B cell (primary cell): ENCODE measurements around the gene JARID2. TPM values are rescaled to one million over a fixed set of nuclear protein-coding genes. Genes with fewer than 3 reads are reported as not detected.
A peak's percentile ranks its signal among the peaks of the same experiment; 100 is the strongest.

ENCODE experiments used
- ATAC-seq: fragments of 200-7000 bp; cut with Tn5 transposase; one replicate; pipeline ENCODE4 v1.10.0; 2021; ENCODE audit warnings: low read depth, mild to moderate bottlenecking, moderate number of reproducible peaks, moderate library complexity
- CTCF ChIA-PET: fragments of 350-600 bp; sonication (Branson Sonifier 250); formaldehyde crosslinking; loops from one replicate; lab custom pipeline; 2021; ENCODE audit warnings: antibody characterized with exemption, inconsistent platforms; lab: Charles Lee
- POLR2A ChIA-PET: fragments of 350-600 bp; sonication (Branson Sonifier 250); formaldehyde crosslinking; loops from one replicate; lab custom pipeline; 2021; ENCODE audit warnings: antibody characterized with exemption; lab: Charles Lee
- DNase-seq: peaks from one replicate; pipeline ENCODE4 v3.0.0; 2013
- H2AFZ ChIP-seq: 2 replicates; pipeline ENCODE4 v1.6.1; 2012; ENCODE audit warnings: mild to moderate bottlenecking, low read depth, low read length; ENCODE audit not compliant: insufficient read depth, poor library complexity, severe bottlenecking
- H3K27ac ChIP-seq, 2 donors: 1 replicate in 1 of 2; 2 replicates in 1 of 2; pipeline ENCODE4 v1.5.1; 2012 to 2013; ENCODE audit warnings: low read length in 2 of 2, mild to moderate bottlenecking in 2 of 2, moderate library complexity in 1 of 2
- H3K27me3 ChIP-seq, 4 experiments: fragments of 200-600 bp in 1 of 4; sonication (generic) in 1 of 4; replicated peaks in 1 of 4; 1 replicate in 2 of 4; 2 replicates in 2 of 4; pipeline versions ENCODE4 v1.6.1 to v1.7.0; 2013 to 2016; ENCODE audit warnings: low read length in 3 of 4, mild to moderate bottlenecking in 2 of 4, mixed read lengths in 1 of 4, moderate library complexity in 1 of 4; ENCODE audit not compliant: insufficient read depth in 4 of 4, control insufficient read depth in 3 of 4; ENCODE audit errors: control extremely low read depth in 1 of 4
- H3K36me3 ChIP-seq, 2 experiments: replicated peaks in 1 of 2; 1 replicate in 1 of 2; 2 replicates in 1 of 2; pipeline versions ENCODE4 v1.6.1 to v1.7.1; 2013; ENCODE audit warnings: low read length in 1 of 2; ENCODE audit not compliant: insufficient read depth in 2 of 2, control insufficient read depth in 1 of 2; ENCODE audit errors: control extremely low read depth in 1 of 2, extremely low read depth in 1 of 2
- H3K4me1 ChIP-seq, 2 donors: fragments of 200-600 bp in 1 of 2; sonication (generic) in 1 of 2; 1 replicate in 1 of 2; 2 replicates in 1 of 2; pipeline versions ENCODE4 v1.5.1 to v1.6.1; 2013 to 2017; ENCODE audit warnings: low read length in 2 of 2; ENCODE audit not compliant: control insufficient read depth in 2 of 2, insufficient read depth in 2 of 2
- H3K4me2 ChIP-seq: replicated peaks from 2 replicates; pipeline ENCODE3; 2012; ENCODE audit warnings: mild to moderate bottlenecking, low read depth, low read length; ENCODE audit not compliant: poor library complexity, severe bottlenecking
- H3K4me3 ChIP-seq, 5 experiments: fragments of 200-600 bp in 1 of 5; sonication (generic) in 1 of 5; 1 replicate in 3 of 5; 2 replicates in 2 of 5; pipeline versions ENCODE4 v1.5.1 to v1.7.0; 2011 to 2016; ENCODE audit warnings: low read length in 4 of 5, mild to moderate bottlenecking in 4 of 5, low read depth in 2 of 5, control low read depth in 1 of 5, moderate library complexity in 1 of 5; ENCODE audit not compliant: insufficient read depth in 1 of 5; ENCODE audit errors: control extremely low read depth in 1 of 5, extremely low read depth in 1 of 5
- H3K79me2 ChIP-seq: fragments of 200-600 bp; sonication (generic); one replicate; pipeline ENCODE4 v1.6.0; 2016; ENCODE audit warnings: low read length; ENCODE audit not compliant: control insufficient read depth, insufficient read depth
- H3K9ac ChIP-seq: fragments of 200-600 bp; sonication (generic); 2 replicates; pipeline ENCODE4 v1.6.1; 2017; ENCODE audit warnings: mild to moderate bottlenecking, low read length, moderate library complexity
- H3K9me3 ChIP-seq, 3 donors: one replicate each; pipeline versions ENCODE4 v1.6.1 to v1.7.1; 2013; ENCODE audit warnings: low read length in 2 of 3; ENCODE audit not compliant: control insufficient read depth in 2 of 3, insufficient read depth in 1 of 3; ENCODE audit errors: control extremely low read depth in 1 of 3
- H4K20me1 ChIP-seq: 2 replicates; pipeline ENCODE4 v1.6.0; 2012; ENCODE audit warnings: mild to moderate bottlenecking, low read length; ENCODE audit not compliant: insufficient read depth, control insufficient read depth, poor library complexity, severe bottlenecking
- H3K27ac Mint-ChIP-seq: one replicate; pipeline ENCODE4 v1.8.0; 2021; ENCODE audit warnings: mixed read lengths
- H3K27me3 Mint-ChIP-seq: one replicate; pipeline ENCODE4 v1.8.0; 2021; ENCODE audit warnings: mixed read lengths
- H3K4me1 Mint-ChIP-seq: one replicate; pipeline ENCODE4 v1.8.0; 2021; ENCODE audit warnings: mixed read lengths
- H3K4me3 Mint-ChIP-seq: one replicate; pipeline ENCODE4 v1.8.0; 2021; ENCODE audit warnings: mixed read lengths
- H3K9me3 Mint-ChIP-seq: one replicate; pipeline ENCODE4 v1.8.0; 2022; ENCODE audit warnings: mixed read lengths; ENCODE audit not compliant: insufficient read depth
- CTCF ChIP-seq: fragments of 200-600 bp; IDR thresholded peaks from one replicate; pipeline ENCODE4 v1.8.0; 2022; ENCODE audit warnings: antibody characterized with exemption, mild to moderate bottlenecking
- EZH2 ChIP-seq: IDR thresholded peaks from 2 replicates; pipeline ENCODE4 v1.6.1; 2012; ENCODE audit warnings: borderline replicate concordance, low read depth, mild to moderate bottlenecking, moderate library complexity, low read length; ENCODE audit not compliant: insufficient read depth, poor library complexity, severe bottlenecking
- whole genome bisulfite sequencing: methylation state at CpG from one replicate; pipeline ENCODE4 v1.1.5; 2013; ENCODE audit warnings: missing lambda C conversion rate; ENCODE audit not compliant: insufficient coverage; 5-methylcytosine and 5-hydroxymethylcytosine counted together
- intact Hi-C: fragments of 100-400 bp; cut with micrococcal nuclease; formaldehyde crosslinking; loops from one replicate; pipeline ENCODE4 v1.10.0; 2022
- polyA plus RNA-seq: library from polyadenylated mRNA; depleted of rRNA; stranded (reverse); fragments of >200 nt; gene quantifications from 2 replicates; pipeline ENCODE4 v1.2.3, GENCODE V29; 2012
- total RNA-seq, 2 donors: library from RNA; stranded (reverse); fragments of 120-200 nt in 1 of 2; gene quantifications; 1 replicate in 1 of 2; 2 replicates in 1 of 2; pipeline versions ENCODE4 v1.2.3 to v1.2.4, GENCODE V29; 2013 to 2022

JARID2 gene
- total and polyA plus RNA-seq, 2 donors (not counting 1 experiment from before 2014, with no cell fraction given), result 11.0 to 58.1 TPM

GRCh38 chr6:15426395-15426794, 180.5 kb downstream of the JARID2 start:
- WGBS, result 100% methylated on average over 2 of the region's 2 CpGs
- Histone ChIP-seq H4K20me1 (peaks cover 59% of the 10 kb centered on the region), H3K9ac (no peak overlapping the region), H3K27ac (peak overlapping the region in 1 of 2 donors; percentile 14), H3K4me3 (no peak overlapping the region), H3K4me2 (peak overlapping the region; percentile 44), H2AFZ (no peak overlapping the region), H3K79me2 (peaks cover 99% of the 10 kb centered on the region), H3K9me3 (no peaks in the 10 kb centered on the region), H3K4me1 (peaks cover 58 to 59% of the 10 kb centered on the region in 2 donors), H3K36me3 (no peaks in the 10 kb centered on the region), H3K27me3 (no peaks in the 10 kb centered on the region)
- no peaks in the 10 kb centered on the region for H3K27me3 Mint-ChIP-seq
- no peak for DNase-seq
- H3K4me1 Mint-ChIP-seq, result peaks cover 80% of the 10 kb centered on the region
- CTCF ChIA-PET, result interaction anchor here (0.9 to 1.0 kb wide), 2 partner anchors 18 to 1359 kb away, joined by 3 read pairs; no protein-coding TSS in a partner anchor
- no peak for ATAC-seq
- H3K4me3 Mint-ChIP-seq, result no peak overlapping the region
- H3K27ac Mint-ChIP-seq, result no peak overlapping the region
- POLR2A ChIA-PET, result no interaction called here
- H3K9me3 Mint-ChIP-seq, result no peaks in the 10 kb centered on the region
- TF ChIP-seq EZH2 (no peak), CTCF (no peak)
- intact Hi-C loops, result no loop called here

- no CpG with 5 or more reads among the region's 3 CpGs for WGBS
- peak overlapping the region; percentile 44 for H3K4me2 ChIP-seq
- intact Hi-C loops, result no loop called here
- TF ChIP-seq EZH2, result no peak
- no peak for TF ChIP-seq CTCF
- H3K27ac ChIP-seq, result no peak overlapping the region
- peak overlapping the region; percentile 41 for H3K4me3 Mint-ChIP-seq
- H3K79me2 ChIP-seq, result peaks cover 99% of the 10 kb centered on the region
- ATAC-seq (no peak), DNase-seq (no peak)
- peaks cover 57% of the 10 kb centered on the region for H4K20me1 ChIP-seq
- H3K27ac Mint-ChIP-seq, result peak overlapping the region; percentile 17
- no peaks in the 10 kb centered on the region for H3K9me3 Mint-ChIP-seq
- peak overlapping the region in 1 of 5 experiments; percentile 4 for H3K4me3 ChIP-seq
- H3K4me1 ChIP-seq, result peaks cover 56 to 58% of the 10 kb centered on the region in 2 donors
- ChIA-PET POLR2A (no interaction called here), CTCF (interaction anchor here (1.0 kb wide), 1 partner anchor 1360 kb away, joined by 3 read pairs; no protein-coding TSS in a partner anchor)
- H3K9me3 ChIP-seq, result no peaks in the 10 kb centered on the region
- no peak overlapping the region for H3K9ac ChIP-seq
- H3K4me1 Mint-ChIP-seq, result peaks cover 80% of the 10 kb centered on the region
- no peaks in the 10 kb centered on the region for H3K36me3 ChIP-seq
- no peaks in the 10 kb centered on the region for H3K27me3 ChIP-seq
- H3K27me3 Mint-ChIP-seq, result no peaks in the 10 kb centered on the region
- H2AFZ ChIP-seq, result no peak overlapping the region
Observed at GRCh38 chr6:15426901-15427300, 181.0 kb downstream of the JARID2 start.
